Spleen (tissue), 7 donors: Measurements from ENCODE around the gene MYO1F.
A peak's percentile ranks its signal among the peaks of the same experiment; 100 is the strongest.

Experiments used
- CTCF ChIP-seq, 11 experiments: fragments of 200-600 bp in 7 of 11; fragments of 450-650 bp in 4 of 11; sonication (generic) in 4 of 11; IDR thresholded peaks in 8 of 11; conservative IDR thresholded peaks in 3 of 11; 1 replicate in 7 of 11; 2 replicates in 4 of 11; pipeline versions ENCODE4 v1.4.0 to v1.8.0; 2016 to 2021; ENCODE audit warnings: antibody characterized with exemption in 11 of 11, inconsistent platforms in 4 of 11, mild to moderate bottlenecking in 1 of 11
- POLR2A ChIP-seq, 3 donors: fragments of 450-650 bp; IDR thresholded peaks; one replicate each; pipeline ENCODE4 v1.5.1; 2017; ENCODE audit warnings: antibody characterized with exemption in 3 of 3, mild to moderate bottlenecking in 1 of 3
- POLR2AphosphoS5 ChIP-seq, 3 donors: sonication (generic); formaldehyde crosslinking; IDR thresholded peaks; one replicate each; pipeline ENCODE4 v1.5.1; 2017; ENCODE audit warnings: antibody characterized with exemption in 3 of 3
- donor health status: DM: no; HTN: no; CAD: no; lungs with moderate emphysema.
- donor health status: DM: no; HTN: no; CAD: no.
- donor health status: DM: no; HTN: no; CAD: no.

- no peak for TF ChIP-seq POLR2A (IDR thresholded peaks at IDR 0.05)
- no peak for TF ChIP-seq CTCF (IDR thresholded peaks at IDR 0.05 in 8 of 11, conservative IDR thresholded peaks at IDR 0.05 in 3 of 11)
- peak in 2 of 3 donors; percentile 17 to 65 for TF ChIP-seq POLR2AphosphoS5 (IDR thresholded peaks at IDR 0.05)
Observed at GRCh38 chr19:8539621-8540149, 37.6 kb downstream of the MYO1F start.
